Cardiac fibroblast (primary cell): ENCODE measurements around the gene NHERF1.

Experiments used
- DNase-seq, 2 donors: peaks; one replicate each; pipeline versions ENCODE4 v3.0.0 to v3.0.0-alpha.2; 2010; ENCODE audit warnings: low read depth in 2 of 2
- H3K4me3 ChIP-seq, 2 donors: replicated peaks in 1 of 2; 1 replicate in 1 of 2; 2 replicates in 1 of 2; pipeline ENCODE4 v1.5.1; 2011; ENCODE audit warnings: low read depth in 2 of 2, low read length in 2 of 2, mild to moderate bottlenecking in 2 of 2, moderate library complexity in 1 of 2
- CTCF ChIP-seq: IDR thresholded peaks from one replicate; pipeline ENCODE4 v1.5.1; 2011; ENCODE audit warnings: low read depth, mild to moderate bottlenecking, low read length, inconsistent platforms

The NHERF1 gene

GRCh38 chr17:74779948-74780400 lies 31.5 kb downstream of the NHERF1 start:
- no peak for DNase-seq
- no peak overlapping the region for H3K4me3 ChIP-seq
- no peak for TF ChIP-seq CTCF

DNA sequence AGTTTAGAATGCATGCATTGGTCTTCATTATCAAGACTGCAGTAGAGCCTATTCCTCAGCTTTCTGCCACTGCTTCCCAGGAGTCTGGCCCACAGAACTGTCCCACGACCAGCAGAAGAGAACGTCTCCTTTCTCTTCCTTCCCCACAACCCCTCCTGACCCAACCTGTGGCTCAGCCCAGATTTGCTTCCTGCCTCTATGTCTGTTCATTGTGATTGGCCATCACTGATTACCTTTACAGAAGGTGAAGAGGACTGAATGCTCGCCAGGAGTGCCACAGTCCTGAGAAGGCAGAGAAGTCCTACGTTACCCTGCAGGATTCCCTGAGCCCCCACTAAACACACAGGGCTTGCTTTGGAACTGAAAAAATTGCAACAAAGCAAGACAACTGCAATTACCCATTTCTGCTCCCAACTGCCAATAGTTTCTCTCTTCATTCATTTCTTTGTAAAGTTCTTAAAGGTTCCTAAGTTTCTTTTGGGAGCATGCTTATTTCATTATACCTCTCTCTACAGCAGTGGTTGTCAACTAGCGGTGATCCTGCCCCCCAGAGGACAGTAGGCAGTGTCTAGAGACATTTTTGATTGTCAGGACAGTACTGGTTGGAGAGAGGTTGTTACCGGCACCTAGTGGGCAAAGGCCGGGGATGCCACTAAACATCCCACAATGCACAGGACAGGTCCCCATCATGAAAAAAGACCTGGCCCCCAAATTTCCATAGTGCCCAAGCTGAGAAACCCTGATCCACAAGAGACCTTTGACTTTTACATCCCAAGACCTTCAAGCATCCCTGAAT lies 32.2 kb downstream of the NHERF1 start:
- no peak for DNase-seq
- H3K4me3 ChIP-seq: no peak overlapping the region
- TF ChIP-seq CTCF: no peak

DNA sequence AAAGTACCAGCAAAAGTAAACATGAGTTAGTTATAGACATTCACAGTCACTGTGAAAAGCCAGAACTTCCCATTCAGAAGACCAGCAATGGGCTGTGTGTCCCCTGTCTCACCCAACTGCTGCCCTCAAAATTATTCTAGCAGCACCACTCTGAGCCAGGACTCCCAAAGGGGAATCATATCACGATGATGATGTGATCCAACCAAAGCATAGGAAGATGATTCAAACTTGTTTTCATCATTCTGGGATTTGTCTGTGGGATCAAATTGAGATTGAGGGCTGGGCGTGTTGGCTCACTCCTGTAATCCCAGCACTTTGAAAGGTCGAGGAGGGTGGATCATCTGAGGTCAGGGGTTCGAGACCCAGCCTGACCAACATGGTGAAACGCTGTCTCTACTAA lies 34.1 kb downstream of the NHERF1 start:
- DNase-seq: no peak
- H3K4me3 ChIP-seq: no peak overlapping the region
- TF ChIP-seq CTCF: no peak

DNA sequence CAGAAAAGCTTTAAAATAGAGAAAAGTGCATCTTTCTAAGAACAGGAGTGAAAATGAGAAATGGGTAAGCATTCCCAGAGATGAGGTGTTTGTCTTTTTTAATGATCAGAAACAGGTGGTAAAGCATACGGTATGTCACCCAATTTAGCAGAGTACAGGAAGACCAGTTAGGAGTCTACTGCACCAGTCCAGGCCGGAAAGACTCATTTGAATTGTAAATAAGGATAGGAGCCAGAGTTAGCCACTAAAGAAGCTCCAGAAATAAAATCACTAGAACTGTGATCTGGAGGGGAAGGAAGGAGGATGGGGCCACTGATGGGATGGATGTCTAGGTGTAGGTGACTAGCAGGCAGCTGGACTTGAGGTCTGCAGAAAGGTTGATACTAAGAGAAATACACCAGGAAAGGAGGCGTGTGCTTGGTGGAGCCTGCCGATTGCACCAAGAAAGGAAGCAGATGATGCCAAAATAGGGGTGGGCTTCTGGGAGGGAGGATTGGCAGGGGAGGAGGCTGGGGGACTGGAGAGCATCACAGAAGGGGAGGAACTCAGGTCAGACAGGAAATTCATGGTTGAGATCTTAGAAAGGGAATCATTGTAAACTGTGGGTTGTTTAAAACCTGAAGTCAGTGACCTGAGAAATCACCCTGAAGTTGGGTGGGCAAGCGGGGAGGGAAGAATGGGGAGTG lies 35.8 kb downstream of the NHERF1 start:
- no peak for DNase-seq
- no peak overlapping the region for H3K4me3 ChIP-seq
- no peak for TF ChIP-seq CTCF

DNA sequence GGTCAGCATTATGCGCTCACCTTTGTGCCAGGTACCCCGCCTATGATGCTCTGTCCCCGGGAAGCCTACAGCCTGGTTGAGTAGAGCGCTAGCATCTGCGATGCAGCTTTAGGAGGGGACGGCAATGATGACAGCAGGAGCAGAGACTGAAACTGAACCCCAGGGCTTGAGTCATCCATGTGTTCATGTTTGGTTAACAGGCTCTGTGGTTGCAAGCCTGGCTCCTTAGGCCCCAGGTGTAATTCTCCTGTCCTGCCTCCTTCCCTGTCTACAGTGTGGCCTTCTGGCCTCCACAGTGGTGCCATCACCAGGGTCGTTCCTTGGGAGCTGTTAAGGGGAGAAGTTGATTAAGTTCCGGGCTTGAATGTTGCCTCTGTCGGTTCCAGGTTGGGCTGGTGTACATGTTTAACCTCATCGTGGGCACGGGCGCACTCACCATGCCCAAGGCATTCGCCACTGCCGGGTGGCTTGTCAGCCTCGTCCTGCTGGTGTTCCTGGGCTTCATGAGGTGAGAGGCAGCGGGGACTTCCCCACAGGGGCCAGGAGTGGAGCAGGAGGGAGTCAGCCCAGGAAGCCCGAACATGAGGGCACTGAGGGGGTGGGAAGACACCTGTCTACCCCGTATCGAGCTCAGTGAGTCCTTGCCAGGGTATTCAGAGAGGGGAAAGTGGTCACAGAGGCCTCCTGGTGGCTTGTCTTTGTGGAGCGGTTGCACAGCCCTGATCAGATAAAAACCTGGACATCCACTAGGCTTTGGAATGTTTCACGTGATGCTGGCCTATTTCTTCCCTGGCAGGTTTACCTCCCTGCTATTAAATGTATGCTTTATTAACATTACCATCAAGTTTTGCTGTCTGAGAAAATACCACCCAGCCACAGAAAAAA lies 36.9 kb downstream of the NHERF1 start:
- no peak for TF ChIP-seq CTCF
- no peak overlapping the region for H3K4me3 ChIP-seq
- DNase-seq: no peak

- TF ChIP-seq CTCF: no peak
- no peak for DNase-seq
These were observed 37.5 kb downstream of the NHERF1 start for GRCh38 chr17:74785981-74786360.

More at GRCh38 chr17:74785981-74786360, 37.5 kb downstream of the NHERF1 start:
- H3K4me3 ChIP-seq: no peak overlapping the region
